NCI-H2227 treated with DMSO at 0.1 percent for 48 hours (cell line): Measurements from ENCODE around the gene EPB41L2.
"Not testable (repeated sequence)": the region's sequence is repeated elsewhere in the genome, so short reads cannot be mapped to it uniquely, and the experiment has no call there.

Source experiments
- DNase-seq: peaks from one replicate; lab custom pipeline; 2025; lab: John Stamatoyannopoulos, UW

EPB41L2 gene

GRCh38 chr6:130838250-130838860, 224.7 kb downstream of the EPB41L2 start:
- DNase-seq, result no peak

- DNase-seq, result no peak
Observed at GRCh38 chr6:130837067-130837466, 226.0 kb downstream of the EPB41L2 start.

- no peak for DNase-seq
Observed at GRCh38 chr6:130836055-130836640, 226.9 kb downstream of the EPB41L2 start.

DNA sequence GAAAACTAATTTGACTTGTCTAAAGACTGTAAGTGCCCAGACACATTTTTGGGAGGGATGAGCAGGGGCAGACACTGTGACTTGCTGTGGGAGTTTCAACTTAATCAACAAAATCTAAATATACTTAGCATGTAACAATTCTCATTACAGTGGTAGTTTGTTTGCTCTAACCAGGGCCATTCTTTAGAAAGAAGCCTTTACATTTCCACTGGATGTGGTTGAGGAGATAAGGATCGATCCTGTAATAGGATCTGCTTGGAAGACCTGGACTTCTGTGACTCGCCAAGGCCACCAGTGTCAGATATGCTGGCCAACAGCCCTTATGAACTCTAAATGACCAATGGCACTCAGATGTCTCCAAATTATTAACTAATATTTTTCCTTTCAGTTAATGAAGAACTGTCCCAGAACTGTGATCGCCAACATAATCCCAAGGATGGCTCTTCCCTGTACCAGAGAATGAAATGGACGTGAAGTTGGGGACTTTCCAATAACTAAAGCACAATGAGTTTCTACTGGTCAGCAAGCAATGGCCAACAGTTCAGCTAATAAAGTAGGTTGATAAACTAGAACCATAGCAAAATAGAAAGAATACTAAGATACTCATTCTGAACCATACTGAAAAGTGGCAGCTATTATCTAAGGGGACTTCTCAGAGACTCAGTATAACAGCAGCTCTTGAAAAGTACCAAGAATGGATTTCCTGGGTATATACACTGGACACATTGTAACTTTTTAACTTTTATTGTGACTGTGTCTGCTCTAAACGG, 228.4 kb downstream of the EPB41L2 start:
- no peak for DNase-seq

DNA sequence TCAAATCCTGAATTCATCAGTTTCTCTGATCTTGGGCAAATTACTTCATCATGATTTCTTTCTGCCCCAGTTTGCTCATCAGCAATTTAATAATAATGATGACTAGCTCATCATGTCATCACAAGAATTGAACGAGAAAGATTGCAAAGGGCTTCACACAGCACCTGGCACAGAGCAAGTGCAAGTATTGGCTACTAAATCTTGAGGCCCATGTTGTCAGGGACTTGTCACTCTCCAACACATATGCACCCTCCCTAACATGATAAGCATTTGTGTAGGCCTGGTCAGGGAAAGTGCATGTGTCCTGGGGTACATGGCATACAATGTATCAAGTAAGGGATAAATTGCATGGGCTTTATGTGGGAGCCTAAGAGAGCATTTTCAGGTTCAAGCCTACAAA, 229.5 kb downstream of the EPB41L2 start:
- DNase-seq, result no peak

- DNase-seq, result no peak
Observed at GRCh38 chr6:130831607-130832006, 231.4 kb downstream of the EPB41L2 start.

GRCh38 chr6:130829333-130829910, 233.6 kb downstream of the EPB41L2 start:
- DNase-seq, result no peak

DNA sequence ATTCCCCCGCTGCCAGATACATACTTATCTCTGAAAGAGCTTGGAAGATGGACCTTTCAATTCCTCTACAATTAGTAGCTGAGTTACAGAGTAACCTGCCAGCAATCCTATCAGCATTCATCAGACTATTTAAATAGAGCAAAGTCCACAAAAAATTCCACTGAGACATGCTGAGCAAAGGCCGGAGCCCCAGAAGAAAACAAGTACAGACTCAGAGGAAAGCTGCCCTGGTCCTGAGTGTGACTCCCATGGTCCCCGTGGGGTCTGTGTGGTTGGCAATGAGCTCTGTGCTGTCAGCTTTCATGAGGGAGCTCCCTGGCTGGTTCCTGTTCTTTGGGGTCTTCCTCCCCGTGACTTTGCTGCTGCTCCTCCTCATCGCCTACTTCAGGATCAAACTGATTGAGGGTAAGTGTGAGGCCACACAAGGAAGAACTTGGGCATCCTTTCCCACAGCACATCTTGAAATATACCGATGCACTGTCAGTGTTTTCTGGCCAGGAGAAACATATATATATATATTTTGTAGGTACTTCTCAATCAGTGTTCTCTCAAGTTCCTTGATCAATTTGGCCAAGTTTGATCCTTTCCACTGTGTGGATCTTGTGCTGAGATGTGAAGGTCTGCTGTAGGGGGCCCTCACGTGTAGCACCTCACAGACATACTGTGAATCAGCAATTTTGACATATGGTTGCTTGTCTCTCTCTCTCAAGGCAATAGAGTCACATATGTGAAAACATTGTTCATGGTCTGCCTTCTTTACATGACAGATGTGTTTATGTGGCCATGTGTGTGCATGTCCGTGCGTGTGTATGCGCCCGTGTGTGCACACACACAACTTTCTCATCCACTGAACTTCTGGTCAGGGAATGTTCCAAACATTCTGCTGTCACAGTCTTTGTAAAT, 235.5 kb downstream of the EPB41L2 start, which contains the start of gene SMLR1:
Gene SMLR1, plus strand, starts transcription at position 160 of the 903 bp plus-strand sequence. Its CDS starts 8 bp downstream, at position 168.
- no peak for DNase-seq

GRCh38 chr6:130826442-130827246, 236.4 kb downstream of the EPB41L2 start:
- no peak for DNase-seq

DNA sequence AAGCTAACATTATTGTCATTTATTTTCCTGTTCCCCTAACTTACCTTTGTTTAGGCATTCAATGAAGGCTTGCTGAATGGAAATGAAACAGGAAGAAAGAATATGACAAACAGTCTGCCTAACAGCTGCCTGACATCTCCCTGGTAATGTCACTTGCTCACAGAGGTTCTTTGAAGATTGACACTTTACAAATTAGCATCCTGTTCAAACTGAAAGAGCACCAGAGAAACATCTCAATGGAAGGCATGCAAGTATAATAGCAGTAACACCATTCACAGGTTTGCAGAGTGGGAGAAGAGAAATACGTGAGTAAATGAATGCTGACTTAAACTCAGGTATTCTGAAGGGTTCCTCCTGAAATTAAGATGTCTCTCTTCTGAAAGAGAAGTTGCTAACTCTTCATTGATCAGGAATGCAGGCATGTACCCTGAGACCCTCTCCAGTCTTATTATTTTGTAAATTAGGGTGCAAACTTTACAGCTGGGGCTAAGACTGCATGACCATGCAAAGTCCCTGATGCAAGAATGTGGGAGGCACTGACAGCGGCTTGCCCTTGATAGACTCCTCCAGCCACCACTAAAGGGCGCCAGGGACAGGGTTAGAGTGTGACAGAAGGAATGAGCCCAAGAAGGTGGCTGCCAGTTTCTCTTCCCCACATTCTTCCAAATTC, 237.1 kb downstream of the EPB41L2 start:
- no peak for DNase-seq

- no peak for DNase-seq
Observed at GRCh38 chr6:130824978-130825694, 237.9 kb downstream of the EPB41L2 start.

- no peak for DNase-seq
Observed at GRCh38 chr6:130822736-130823135, 240.3 kb downstream of the EPB41L2 start.

DNA sequence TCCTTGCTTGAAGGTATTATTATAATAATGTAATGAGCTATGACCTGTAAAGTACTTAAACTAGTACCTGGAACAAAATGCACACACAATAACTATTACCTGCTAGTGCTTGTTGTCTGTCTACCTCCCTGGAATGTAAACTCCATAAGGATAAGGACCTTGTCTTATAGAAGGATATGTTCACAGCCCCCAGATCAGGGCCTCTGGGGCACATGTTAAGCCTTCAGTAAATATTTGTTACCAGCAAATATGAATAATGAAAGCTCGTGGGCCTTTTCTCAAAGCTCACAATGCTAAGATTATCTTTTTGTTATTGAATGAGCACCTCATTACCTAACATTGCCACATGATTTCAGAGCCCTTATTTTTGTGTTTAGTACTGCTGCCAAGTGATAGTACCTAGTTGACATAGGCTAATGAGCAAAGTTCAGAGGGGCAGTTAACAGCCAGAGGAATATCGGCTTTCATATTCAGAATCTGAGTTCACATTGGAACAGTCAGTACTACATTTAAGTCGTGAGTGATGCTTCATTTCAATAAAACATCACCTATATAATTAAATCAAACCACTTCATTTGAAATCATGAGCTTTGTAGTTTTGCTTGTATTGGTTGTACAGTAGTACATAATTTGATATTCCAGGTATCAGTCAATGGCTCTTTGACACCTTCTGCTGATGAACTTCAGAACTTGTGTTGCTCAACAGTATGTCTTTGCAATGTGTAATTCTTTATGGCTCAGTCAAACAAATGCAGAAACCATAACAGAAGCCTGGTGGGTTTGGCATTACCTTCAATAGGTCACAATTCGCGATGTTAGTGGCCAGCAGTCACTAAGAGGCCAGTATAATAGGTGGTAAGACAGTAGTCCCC, 247.6 kb downstream of the EPB41L2 start:
- DNase-seq, result no peak

DNA sequence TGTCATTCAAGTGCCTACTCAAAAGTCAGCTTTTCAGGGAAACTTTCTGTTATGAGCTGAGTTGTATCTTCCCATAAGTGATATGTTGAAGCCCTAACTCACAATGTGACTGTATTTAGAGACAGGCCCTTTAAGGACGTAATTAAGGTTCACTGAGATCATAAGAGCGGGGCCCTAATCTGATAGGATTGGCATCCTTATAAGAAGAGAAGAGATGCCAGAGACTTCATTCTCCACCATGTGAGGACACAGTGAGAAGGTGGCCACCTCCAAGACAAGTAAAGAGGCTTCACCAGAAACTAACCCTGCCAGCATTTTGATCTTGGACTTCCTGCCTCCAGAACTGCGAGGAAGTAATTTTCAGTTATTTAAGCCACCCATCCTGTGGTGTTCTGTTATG, 248.5 kb downstream of the EPB41L2 start:
- DNase-seq, result no peak

DNA sequence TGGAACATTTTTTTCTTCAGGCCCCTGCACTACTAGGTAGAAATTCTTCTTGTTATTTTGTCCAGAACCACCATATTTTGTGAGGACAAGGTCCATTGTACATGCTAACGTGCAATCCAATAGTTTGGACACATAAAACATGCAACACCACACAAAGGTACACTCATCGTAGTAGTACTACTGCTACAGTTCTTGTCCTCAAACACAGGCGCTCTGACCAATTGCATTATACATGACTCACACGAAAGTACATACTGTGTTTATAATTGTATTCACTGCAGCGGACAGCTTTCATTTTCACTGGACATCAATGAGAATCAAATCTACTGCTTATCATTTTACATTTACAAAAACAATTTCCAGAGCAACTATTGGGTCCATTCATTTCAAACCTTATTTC, 251.1 kb downstream of the EPB41L2 start:
- no peak for DNase-seq

DNA sequence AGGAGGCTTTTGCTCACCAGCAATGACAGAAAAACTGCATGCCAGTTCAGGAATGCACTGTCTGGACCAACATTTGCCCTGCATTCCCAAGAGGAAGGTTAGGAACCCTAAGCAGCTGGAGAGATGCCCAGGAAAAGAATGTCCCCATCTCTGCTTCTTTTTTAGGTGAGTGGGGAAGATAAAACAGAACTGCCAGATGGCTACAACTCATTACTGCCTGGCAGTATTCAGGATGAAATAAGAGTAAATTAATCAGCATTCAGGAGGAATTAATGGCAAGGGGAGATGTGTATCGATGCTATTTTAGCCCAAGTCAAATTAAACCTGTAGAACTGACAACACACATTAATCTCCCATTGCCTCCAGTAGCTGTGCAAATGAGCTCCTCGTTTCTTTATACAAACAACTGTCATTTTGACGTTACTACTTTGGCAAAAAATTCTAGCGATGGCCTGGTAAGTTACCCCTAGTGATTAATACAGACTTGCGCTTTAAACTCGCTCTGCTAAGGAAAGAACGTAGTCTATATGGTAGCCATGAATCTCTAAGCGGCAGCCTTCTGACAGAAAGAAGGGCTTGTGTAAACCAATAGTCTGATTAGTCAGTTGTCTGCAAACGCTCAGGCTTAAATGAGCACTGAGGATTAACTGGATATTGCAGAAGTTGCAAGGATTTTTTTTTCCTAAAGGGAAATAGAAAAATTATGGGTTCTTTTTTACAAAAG, 252.6 kb downstream of the EPB41L2 start:
- no peak for DNase-seq

DNA sequence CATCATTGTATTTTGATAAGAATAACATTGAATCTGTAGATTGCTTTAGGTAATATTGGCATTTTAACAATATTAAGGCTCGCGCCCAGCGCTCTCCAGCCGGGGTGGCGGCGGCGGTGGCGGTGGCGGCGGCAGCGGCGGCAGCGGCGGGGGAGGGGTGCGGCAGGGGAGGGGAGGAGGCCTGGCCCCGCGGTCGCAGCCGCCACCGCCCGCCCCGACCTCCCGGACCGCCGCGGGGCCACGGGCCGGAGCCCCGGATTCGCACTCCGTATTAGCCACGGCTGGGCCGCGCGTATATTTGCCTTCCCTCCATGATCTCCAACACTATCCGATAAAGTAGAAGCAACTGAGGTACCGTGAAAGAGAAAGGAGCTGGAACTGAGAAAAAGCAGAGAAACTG, 261.7 kb downstream of the EPB41L2 start:
- not testable (repeated sequence) for DNase-seq

GRCh38 chr6:130797061-130797460, 266.0 kb downstream of the EPB41L2 start:
- no peak for DNase-seq
